ENCODE data around the gene ZNF562.
A peak's percentile ranks its signal among the peaks of the same experiment; 100 is the strongest.

DNA sequence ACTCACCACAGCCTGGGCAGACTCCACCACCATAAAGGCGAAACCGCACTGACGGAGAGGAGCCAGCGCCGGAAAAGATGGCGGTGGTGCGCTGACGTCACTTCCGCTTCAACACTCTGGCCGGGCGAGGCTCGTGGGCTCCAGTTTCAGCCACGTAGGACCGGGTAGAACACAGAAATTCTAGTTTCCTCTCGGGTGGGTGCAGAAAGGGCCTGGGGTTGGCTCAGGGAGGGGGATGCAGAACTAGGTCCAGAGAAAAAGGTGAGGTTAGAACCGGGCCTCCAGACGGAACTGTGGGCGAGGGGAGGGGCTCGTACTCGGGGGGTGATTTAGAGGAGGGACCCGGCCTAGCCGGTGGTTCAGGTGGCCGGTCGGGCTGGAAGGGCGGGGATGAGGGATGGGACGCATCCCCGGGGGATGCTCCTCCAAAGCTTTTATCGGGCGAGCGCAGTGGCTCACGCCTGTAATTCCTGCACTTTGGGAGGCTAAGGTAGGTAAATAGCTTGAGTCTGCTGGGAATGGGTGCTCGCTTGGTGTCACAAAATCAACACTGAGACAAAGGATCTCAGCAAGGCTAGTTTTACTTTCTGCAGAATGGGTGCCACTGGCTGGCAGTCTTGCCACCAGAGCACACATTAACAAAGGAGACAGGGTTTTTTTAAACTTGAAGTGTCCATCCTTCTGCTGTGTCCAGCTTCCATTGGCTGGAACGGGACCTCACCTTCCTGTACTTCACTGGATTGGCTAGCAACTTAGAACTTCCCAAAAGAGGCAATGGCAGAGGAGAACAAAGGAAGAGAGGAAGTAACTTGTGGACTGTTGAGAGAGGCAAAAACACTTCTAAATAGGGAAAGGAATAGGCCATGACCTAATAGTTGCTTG, 53.5 kb downstream of the ZNF562 start, which contains the start of gene ZNF561:
- TF ChIP-seq, protein P1, sequence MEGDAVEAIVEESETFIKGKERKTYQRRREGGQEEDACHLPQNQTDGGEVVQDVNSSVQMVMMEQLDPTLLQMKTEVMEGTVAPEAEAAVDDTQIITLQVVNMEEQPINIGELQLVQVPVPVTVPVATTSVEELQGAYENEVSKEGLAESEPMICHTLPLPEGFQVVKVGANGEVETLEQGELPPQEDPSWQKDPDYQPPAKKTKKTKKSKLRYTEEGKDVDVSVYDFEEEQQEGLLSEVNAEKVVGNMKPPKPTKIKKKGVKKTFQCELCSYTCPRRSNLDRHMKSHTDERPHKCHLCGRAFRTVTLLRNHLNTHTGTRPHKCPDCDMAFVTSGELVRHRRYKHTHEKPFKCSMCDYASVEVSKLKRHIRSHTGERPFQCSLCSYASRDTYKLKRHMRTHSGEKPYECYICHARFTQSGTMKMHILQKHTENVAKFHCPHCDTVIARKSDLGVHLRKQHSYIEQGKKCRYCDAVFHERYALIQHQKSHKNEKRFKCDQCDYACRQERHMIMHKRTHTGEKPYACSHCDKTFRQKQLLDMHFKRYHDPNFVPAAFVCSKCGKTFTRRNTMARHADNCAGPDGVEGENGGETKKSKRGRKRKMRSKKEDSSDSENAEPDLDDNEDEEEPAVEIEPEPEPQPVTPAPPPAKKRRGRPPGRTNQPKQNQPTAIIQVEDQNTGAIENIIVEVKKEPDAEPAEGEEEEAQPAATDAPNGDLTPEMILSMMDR (IDR thresholded peaks at IDR 0.05) = no peak
- TF ChIP-seq POLR2A (IDR thresholded peaks at IDR 0.05) (peak; percentile 38), EP300 (IDR thresholded peaks at IDR 0.05; ENCODE audit: low read depth) (no peak), POLR2AphosphoS5 (IDR thresholded peaks at IDR 0.05) (peak in 2 of 3 donors; percentile 34 to 55)
